Stimulated activated CD8-positive, alpha-beta memory T cell treated with anti-CD3 and anti-CD28 coated beads, Interleukin-12 subunit alpha, Interleukin-12 subunit beta, amount 100 ng/mL, for 24 hours (primary cell): Measurements from ENCODE around the gene CRYBG1.

Experiments
- DNase-seq: peaks from one replicate; pipeline ENCODE4 v3.0.0-alpha.2; 2020; ENCODE audit errors: extremely low read depth

Gene CRYBG1

GRCh38 chr6:106608080-106608668, 247.7 kb downstream of the CRYBG1 start:
- no peak for DNase-seq

GRCh38 chr6:106609699-106610098, 249.2 kb downstream of the CRYBG1 start:
- no peak for DNase-seq

GRCh38 chr6:106611030-106611429, 250.5 kb downstream of the CRYBG1 start:
- DNase-seq, result no peak

- no peak for DNase-seq
These were observed 252.3 kb downstream of the CRYBG1 start for GRCh38 chr6:106612671-106613416.

GRCh38 chr6:106613590-106613989, 253.1 kb downstream of the CRYBG1 start:
- DNase-seq, result no peak

GRCh38 chr6:106614166-106614565, 253.6 kb downstream of the CRYBG1 start:
- DNase-seq, result no peak

- DNase-seq, result no peak
These were observed 254.2 kb downstream of the CRYBG1 start for GRCh38 chr6:106614592-106615257.

- DNase-seq, result no peak
These were observed 256.8 kb downstream of the CRYBG1 start for GRCh38 chr6:106617302-106617701.

GRCh38 chr6:106617857-106618256, 257.3 kb downstream of the CRYBG1 start:
- DNase-seq, result no peak

GRCh38 chr6:106618324-106618723, 257.8 kb downstream of the CRYBG1 start:
- DNase-seq, result no peak

GRCh38 chr6:106619223-106619622, 258.7 kb downstream of the CRYBG1 start:
- DNase-seq, result no peak

- DNase-seq, result no peak
These were observed 260.6 kb downstream of the CRYBG1 start for GRCh38 chr6:106620931-106621672.
